Activated CD4-positive, alpha-beta T cell treated with anti-CD3 and anti-CD28 coated beads for 4 hours (primary cell): Measurements from ENCODE around the gene KLHL33.
"Not testable (repeated sequence)": the region's sequence is repeated elsewhere in the genome, so short reads cannot be mapped to it uniquely, and the experiment has no call there.

Experiments
- DNase-seq, 2 donors: peaks; one replicate each; pipeline ENCODE4 v3.0.0-alpha.2; 2020

Gene KLHL33

GRCh38 chr14:20435582-20436362 is at the start of gene KLHL33:
Gene KLHL33 (minus strand): TSS chr14:20436166. CDS start chr14:20435811, 355 bp downstream.
- DNase-seq = no peak

GRCh38 chr14:20482382-20482781 is 46.4 kb upstream of the KLHL33 start:
- no peak for DNase-seq

GRCh38 chr14:20478894-20479293 is 42.9 kb upstream of the KLHL33 start:
- DNase-seq = no peak

GRCh38 chr14:20477211-20477876 is 41.4 kb upstream of the KLHL33 start:
- DNase-seq = peak in 1 of 2 donors; percentile 21

- no peak for DNase-seq
These were observed 40.8 kb upstream of the KLHL33 start for GRCh38 chr14:20476776-20477175.

GRCh38 chr14:20472536-20473169 is 36.7 kb upstream of the KLHL33 start:
- no peak for DNase-seq

- no peak for DNase-seq
These were observed 34.6 kb upstream of the KLHL33 start for GRCh38 chr14:20470603-20470901.

- peak; percentile 58 to 62 for DNase-seq
These were observed 34.1 kb upstream of the KLHL33 start for GRCh38 chr14:20469890-20470602.

GRCh38 chr14:20469242-20469889 is 33.4 kb upstream of the KLHL33 start, which contains the start of gene PNP:
Gene PNP (plus strand): TSS chr14:20469406. CDS start chr14:20469525, 119 bp downstream.
- peak; percentile 86 to 89 for DNase-seq

- no peak for DNase-seq
These were observed 32.8 kb upstream of the KLHL33 start for GRCh38 chr14:20468764-20469241.

GRCh38 chr14:20461225-20462141 is 25.5 kb upstream of the KLHL33 start, which contains the start of gene PIP4P1:
Gene PIP4P1 (minus strand): TSS chr14:20461434. CDS start chr14:20461325, 109 bp downstream.
- peak; percentile 97 to 99 for DNase-seq

GRCh38 chr14:20460458-20461224 is 24.7 kb upstream of the KLHL33 start:
- peak; percentile 46 to 50 for DNase-seq

GRCh38 chr14:20458031-20458789 is 22.2 kb upstream of the KLHL33 start:
- DNase-seq = no peak

GRCh38 chr14:20456971-20457370 is 21.0 kb upstream of the KLHL33 start:
- no peak for DNase-seq

- peak; percentile 49 to 55 for DNase-seq
These were observed 19.7 kb upstream of the KLHL33 start for GRCh38 chr14:20455355-20456300.

- peak; percentile 97 to 99 for DNase-seq
These were observed 18.8 kb upstream of the KLHL33 start, which contains the start of the genes APEX1 and OSGEP for GRCh38 chr14:20454516-20455354. Gene APEX1 (plus strand): TSS chr14:20455226. CDS start chr14:20455646, 420 bp downstream. Gene OSGEP (minus strand): TSS chr14:20454812. CDS start chr14:20454683, 129 bp downstream.

- DNase-seq = not testable (repeated sequence)
These were observed 16.9 kb upstream of the KLHL33 start for GRCh38 chr14:20452831-20453230.
